ENCODE results near the gene PARP9.
A peak's percentile ranks its signal among the peaks of the same experiment; 100 is the strongest.

PARP9 gene

GRCh38 chr3:122564155-122564912, at the start of gene PARP9, which contains the start of gene DTX3L:
Gene PARP9 (minus strand): TSS chr3:122564300. CDS start chr3:122559620, 4,680 bp downstream.
Gene DTX3L (plus strand): TSS chr3:122564338. CDS start chr3:122564427, 89 bp downstream.
- DNase-seq (ENCODE audit: low spot score) = peak; percentile 87
- TF ChIP-seq, protein P1, sequence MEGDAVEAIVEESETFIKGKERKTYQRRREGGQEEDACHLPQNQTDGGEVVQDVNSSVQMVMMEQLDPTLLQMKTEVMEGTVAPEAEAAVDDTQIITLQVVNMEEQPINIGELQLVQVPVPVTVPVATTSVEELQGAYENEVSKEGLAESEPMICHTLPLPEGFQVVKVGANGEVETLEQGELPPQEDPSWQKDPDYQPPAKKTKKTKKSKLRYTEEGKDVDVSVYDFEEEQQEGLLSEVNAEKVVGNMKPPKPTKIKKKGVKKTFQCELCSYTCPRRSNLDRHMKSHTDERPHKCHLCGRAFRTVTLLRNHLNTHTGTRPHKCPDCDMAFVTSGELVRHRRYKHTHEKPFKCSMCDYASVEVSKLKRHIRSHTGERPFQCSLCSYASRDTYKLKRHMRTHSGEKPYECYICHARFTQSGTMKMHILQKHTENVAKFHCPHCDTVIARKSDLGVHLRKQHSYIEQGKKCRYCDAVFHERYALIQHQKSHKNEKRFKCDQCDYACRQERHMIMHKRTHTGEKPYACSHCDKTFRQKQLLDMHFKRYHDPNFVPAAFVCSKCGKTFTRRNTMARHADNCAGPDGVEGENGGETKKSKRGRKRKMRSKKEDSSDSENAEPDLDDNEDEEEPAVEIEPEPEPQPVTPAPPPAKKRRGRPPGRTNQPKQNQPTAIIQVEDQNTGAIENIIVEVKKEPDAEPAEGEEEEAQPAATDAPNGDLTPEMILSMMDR (IDR thresholded peaks at IDR 0.05) = no peak
- peak within 1 kb of the TSS; percentile 95 for H3K4me3 ChIP-seq
- peak within 1 kb of the TSS; percentile 92 to 95 for H3K27ac ChIP-seq

GRCh38 chr3:122612696-122613095, 48.6 kb upstream of the PARP9 start:
- no peak for DNase-seq (ENCODE audit: low spot score)
- Histone ChIP-seq H3K27ac (no peak overlapping the region), H3K4me3 (no peak overlapping the region)
- TF ChIP-seq, protein P1 (IDR thresholded peaks at IDR 0.05) = no peak

DNA sequence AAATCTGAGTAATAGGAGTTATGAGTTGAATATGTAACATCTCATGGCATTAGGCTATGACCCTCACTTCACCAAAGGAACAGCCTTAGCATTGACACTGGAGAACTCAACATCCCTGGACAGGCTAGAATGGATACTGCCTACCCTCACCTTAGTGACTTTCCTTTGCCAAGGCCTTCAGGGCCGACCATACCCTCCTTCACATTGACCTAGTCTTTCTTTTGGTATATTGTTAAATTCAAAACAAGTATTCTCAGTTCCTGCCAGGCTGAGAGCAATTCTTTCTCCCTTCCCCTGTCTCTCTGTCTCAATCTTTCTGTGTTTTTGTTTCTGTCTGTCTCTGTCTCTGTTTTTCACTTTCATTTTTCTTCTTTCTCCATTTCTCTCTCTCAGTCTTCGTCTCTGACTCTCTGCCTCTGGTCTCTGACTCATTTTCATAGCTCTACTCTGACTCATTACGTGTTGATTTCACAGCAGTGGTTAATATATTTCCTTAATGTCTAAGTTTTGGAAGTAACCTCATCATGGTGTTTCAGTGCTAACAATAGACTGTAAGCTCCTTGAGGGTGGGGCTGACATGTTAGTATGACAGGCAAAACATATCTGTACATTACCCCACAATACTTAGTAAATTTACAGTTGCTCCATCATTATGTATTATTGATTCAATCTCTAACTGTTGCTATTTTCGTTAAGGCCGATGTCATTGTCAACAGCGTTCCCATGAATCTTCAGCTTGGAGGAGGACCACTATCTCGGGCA, 45.9 kb upstream of the PARP9 start:
- TF ChIP-seq, protein P1 (IDR thresholded peaks at IDR 0.05) = no peak
- H3K27ac ChIP-seq = no peak overlapping the region
- no peak for DNase-seq (ENCODE audit: low spot score)
- H3K4me3 ChIP-seq = no peak overlapping the region

DNA sequence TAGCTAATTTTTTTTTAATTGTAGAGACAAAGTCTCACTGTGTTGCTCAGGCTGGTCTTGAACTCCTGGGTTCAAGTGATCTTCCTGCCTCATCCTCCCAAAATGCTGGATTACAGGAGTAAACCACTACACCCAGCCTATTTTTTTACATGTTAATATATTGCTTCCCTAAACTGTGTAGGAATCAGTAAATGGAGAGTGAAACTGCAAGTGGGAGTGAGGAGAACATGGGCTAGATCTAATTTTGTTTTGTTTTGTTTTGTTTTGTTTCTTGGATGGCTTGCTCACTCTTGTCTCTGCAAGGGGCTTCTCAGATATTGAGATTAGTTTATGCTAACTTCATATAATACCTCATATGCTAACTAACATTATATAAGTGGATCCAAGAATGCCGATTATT, 44.8 kb upstream of the PARP9 start:
- Histone ChIP-seq H3K27ac (no peak overlapping the region), H3K4me3 (no peak overlapping the region)
- DNase-seq (ENCODE audit: low spot score) = no peak
- TF ChIP-seq, protein P1 (IDR thresholded peaks at IDR 0.05) = no peak

DNA sequence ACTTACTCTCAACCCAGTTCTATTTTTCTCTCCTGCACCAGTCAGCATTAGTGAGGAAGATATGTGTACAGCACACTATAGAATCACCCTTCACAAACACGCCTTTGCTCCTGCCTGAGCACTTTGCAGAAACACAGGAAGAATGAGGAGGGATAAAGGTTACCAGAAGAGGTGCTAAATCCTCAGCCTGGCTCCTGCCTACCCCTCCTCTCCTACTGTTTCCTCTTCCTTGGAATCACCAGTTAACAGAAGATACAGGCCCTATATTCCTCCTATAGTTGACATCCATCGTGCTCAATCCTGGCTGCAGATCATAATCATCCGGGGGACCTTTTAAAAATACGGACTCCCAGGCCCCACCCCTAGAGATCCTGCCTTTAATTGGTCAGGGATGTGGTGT, 42.2 kb upstream of the PARP9 start:
- no peak overlapping the region for H3K4me3 ChIP-seq
- H3K27ac ChIP-seq = no peak overlapping the region
- TF ChIP-seq, protein P1 (IDR thresholded peaks at IDR 0.05) = no peak
- no peak for DNase-seq (ENCODE audit: low spot score)

DNA sequence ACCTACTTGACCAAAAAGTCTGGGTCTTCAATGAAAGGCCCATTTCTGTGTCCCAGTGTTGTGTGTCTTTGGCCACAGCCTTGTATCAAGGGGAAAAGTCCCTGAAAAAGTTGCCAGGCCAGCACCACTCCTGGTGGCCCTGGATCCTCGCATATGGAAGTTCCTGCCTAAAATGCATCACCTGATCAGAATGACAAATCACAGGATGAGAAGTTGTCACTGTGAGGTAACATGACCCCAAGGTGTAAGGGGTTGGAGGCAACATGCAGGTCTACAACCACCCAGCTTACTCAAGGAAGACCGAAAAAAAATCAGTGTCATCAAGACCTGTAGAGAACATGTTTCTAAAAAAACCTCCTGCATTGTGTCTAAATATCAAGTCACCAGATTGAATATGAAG, 39.0 kb upstream of the PARP9 start:
- TF ChIP-seq, protein P1 (IDR thresholded peaks at IDR 0.05) = no peak

More for the DNA sequence above, 39.0 kb upstream of the PARP9 start:
- H3K27ac ChIP-seq = no peak overlapping the region
- H3K4me3 ChIP-seq = no peak overlapping the region
- DNase-seq (ENCODE audit: low spot score) = no peak
